ENCODE measurements around the gene CD81. TPM values are rescaled to one million over a fixed set of nuclear protein-coding genes. Genes with fewer than 3 reads are reported as not detected.

Gene CD81
- total and polyA plus RNA-seq, 2 donors (not counting 1 experiment from before 2014, with no cell fraction given): 438 to 611 TPM

DNA sequence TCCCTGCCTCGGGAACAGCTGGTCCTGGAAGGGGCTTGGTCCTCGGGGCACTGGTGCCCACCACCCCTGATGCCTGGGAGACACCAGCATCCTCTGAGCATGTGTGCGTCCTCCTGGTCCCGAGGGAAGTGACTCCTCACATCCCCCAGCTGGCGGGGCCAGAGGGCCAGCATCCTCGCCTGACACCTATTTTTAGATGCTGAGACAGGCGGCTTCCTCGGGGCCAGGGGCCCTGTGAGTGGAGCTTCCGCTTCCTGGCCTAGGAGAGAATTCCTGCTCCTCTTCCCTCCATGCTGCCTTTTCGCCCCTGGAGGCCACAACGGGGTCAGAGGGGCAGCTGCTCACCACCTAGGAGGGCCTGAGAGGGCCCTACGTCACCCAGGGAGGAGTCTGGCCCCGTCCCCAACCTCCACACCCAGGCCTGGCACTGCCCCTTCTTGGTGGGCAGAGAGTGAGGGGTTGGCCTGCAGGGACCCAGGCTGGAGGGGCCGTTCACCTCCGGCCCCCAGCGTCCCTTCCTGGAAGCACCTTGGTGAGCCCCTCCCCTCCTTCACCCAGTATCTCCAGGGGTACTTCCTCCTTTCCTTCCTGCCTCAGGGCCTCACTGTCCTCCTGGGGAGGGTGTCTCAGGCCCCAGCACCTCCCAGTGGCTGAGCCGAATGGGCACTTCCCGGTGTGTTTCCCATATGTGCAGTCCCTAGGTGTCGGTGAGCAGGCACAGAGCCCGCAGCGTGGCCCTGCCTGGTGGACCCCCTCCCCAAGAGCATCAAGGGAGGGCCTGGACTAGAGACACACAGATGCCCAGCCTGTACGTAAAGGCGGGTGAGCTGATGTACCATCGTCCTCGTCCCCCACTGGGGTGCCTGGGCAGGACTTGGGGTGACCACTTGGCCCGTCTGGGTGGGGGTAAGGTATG is 6.1 kb downstream of the CD81 start:
- no peak overlapping the region for H2AFZ ChIP-seq (ENCODE audit: low read length)
- H3K27me3 ChIP-seq (ENCODE audit: control insufficient read depth, insufficient read depth, low read length): no peaks in the 10 kb centered on the region
- H3K4me1 ChIP-seq (ENCODE audit: control insufficient read depth, extremely low read depth, insufficient read depth, low read length): peaks cover 62% of the 10 kb centered on the region
- H3K9ac ChIP-seq (ENCODE audit: insufficient read depth, low read length): peak overlapping the region; percentile 55
- peaks cover 5% of the 10 kb centered on the region for H4K20me1 ChIP-seq (ENCODE audit: control insufficient read depth, extremely low read depth, insufficient read depth, low read length)
- peak overlapping the region in 1 of 4 experiments; percentile 9 for H3K4me3 ChIP-seq (replicated peaks in 1 of 4; ENCODE audit: control extremely low read depth in 1 of 4, insufficient read depth in 1 of 4, low read depth in 3 of 4, low read length in 4 of 4)
- H3K79me2 ChIP-seq (ENCODE audit: control insufficient read depth, insufficient read depth, low read length): peaks cover 97% of the 10 kb centered on the region
- TF ChIP-seq, protein P1, sequence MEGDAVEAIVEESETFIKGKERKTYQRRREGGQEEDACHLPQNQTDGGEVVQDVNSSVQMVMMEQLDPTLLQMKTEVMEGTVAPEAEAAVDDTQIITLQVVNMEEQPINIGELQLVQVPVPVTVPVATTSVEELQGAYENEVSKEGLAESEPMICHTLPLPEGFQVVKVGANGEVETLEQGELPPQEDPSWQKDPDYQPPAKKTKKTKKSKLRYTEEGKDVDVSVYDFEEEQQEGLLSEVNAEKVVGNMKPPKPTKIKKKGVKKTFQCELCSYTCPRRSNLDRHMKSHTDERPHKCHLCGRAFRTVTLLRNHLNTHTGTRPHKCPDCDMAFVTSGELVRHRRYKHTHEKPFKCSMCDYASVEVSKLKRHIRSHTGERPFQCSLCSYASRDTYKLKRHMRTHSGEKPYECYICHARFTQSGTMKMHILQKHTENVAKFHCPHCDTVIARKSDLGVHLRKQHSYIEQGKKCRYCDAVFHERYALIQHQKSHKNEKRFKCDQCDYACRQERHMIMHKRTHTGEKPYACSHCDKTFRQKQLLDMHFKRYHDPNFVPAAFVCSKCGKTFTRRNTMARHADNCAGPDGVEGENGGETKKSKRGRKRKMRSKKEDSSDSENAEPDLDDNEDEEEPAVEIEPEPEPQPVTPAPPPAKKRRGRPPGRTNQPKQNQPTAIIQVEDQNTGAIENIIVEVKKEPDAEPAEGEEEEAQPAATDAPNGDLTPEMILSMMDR (conservative IDR thresholded peaks at IDR 0.05 in 1 of 2, IDR thresholded peaks at IDR 0.05 in 1 of 2; ENCODE audit: low read depth in 1 of 2, low read length in 2 of 2): no peak
- TF ChIP-seq EZH2 (IDR thresholded peaks at IDR 0.05; ENCODE audit: low read length, missing control alignments): no peak
- H3K9me3 ChIP-seq (ENCODE audit: control insufficient read depth, insufficient read depth, low read depth, low read length): no peaks in the 10 kb centered on the region
- peak overlapping the region; percentile 71 for H3K4me2 ChIP-seq (ENCODE audit: extremely low read depth, insufficient read depth, low read length)
- H3K36me3 ChIP-seq (ENCODE audit: control insufficient read depth, insufficient read depth, low read length): peaks cover 21% of the 10 kb centered on the region
- peak in 1 of 2 donors; percentile 49 for DNase-seq (ENCODE audit: low read depth in 2 of 2)
- H3K27ac ChIP-seq (ENCODE audit: insufficient read depth, low read length): peak overlapping the region; percentile 87

DNA sequence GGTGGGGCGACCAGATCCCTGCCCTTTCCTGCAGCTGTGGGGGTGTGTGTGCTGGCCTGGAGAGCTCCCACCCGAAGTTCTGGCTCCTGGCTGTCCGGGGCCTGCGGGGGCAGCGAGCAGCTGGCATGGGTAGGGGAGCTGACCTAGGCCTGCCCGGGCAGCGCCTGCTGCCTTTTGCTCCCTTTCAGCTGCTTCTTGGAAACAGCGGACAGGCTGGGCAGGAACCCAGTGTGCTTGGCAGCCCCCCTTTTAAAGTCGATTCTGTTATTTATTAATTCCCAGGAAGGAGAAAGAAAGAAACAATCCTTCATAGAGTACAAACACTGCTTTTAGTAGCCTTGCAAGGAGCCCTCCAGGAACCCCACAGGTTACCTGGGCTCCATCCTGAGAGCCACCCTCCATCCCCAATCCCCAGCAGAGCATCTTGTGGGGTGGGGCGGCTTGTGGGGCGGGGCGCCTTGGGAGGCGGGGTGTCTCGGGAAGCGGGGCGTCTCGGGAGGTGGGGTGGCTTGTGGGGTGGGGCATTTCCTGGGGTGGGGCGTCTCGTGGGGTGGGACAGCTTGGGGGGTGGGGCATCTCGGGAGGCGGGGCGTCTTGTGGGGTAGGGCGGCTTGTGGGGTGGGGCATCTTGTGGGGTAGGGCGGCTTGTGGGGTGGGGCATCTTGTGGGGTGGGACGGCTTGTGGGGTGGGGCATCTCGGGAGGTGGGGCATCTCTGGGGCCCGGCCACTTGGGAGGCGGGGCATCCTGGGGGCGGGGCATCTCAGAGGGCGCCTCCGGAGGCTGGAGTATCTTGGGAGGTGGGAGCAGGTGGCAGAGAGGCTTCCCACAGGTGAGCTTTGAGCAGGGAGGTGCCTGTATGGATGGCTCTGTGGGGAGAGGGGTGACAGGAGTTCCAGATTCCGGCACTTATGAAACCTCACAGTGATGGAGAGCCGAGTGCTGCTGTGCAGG is 7.0 kb downstream of the CD81 start:
- no peaks in the 10 kb centered on the region for H3K9me3 ChIP-seq (ENCODE audit: control insufficient read depth, insufficient read depth, low read depth, low read length)
- TF ChIP-seq, protein P1 (conservative IDR thresholded peaks at IDR 0.05 in 1 of 2, IDR thresholded peaks at IDR 0.05 in 1 of 2; ENCODE audit: low read depth in 1 of 2, low read length in 2 of 2): no peak
- TF ChIP-seq EZH2 (IDR thresholded peaks at IDR 0.05; ENCODE audit: low read length, missing control alignments): no peak
- H3K4me1 ChIP-seq (ENCODE audit: control insufficient read depth, extremely low read depth, insufficient read depth, low read length): peaks cover 69% of the 10 kb centered on the region
- no peak overlapping the region for H3K4me2 ChIP-seq (ENCODE audit: extremely low read depth, insufficient read depth, low read length)
- no peak for DNase-seq (ENCODE audit: low read depth in 2 of 2)
- no peaks in the 10 kb centered on the region for H3K27me3 ChIP-seq (ENCODE audit: control insufficient read depth, insufficient read depth, low read length)
- peaks cover 23% of the 10 kb centered on the region for H3K36me3 ChIP-seq (ENCODE audit: control insufficient read depth, insufficient read depth, low read length)
- peaks cover 5% of the 10 kb centered on the region for H4K20me1 ChIP-seq (ENCODE audit: control insufficient read depth, extremely low read depth, insufficient read depth, low read length)
- no peak overlapping the region for H3K9ac ChIP-seq (ENCODE audit: insufficient read depth, low read length)
- H3K27ac ChIP-seq (ENCODE audit: insufficient read depth, low read length): peak overlapping the region; percentile 87
- H3K79me2 ChIP-seq (ENCODE audit: control insufficient read depth, insufficient read depth, low read length): peaks cover 97% of the 10 kb centered on the region
- peak overlapping the region in 1 of 4 experiments; percentile 7 for H3K4me3 ChIP-seq (replicated peaks in 1 of 4; ENCODE audit: control extremely low read depth in 1 of 4, insufficient read depth in 1 of 4, low read depth in 3 of 4, low read length in 4 of 4)
- H2AFZ ChIP-seq (ENCODE audit: low read length): no peak overlapping the region
